Astrocyte of the spinal cord (primary cell): ENCODE results near the gene CAD.

ENCODE experiments used
- DNase-seq: peaks from one replicate; pipeline ENCODE4 v3.0.0; 2011; ENCODE audit warnings: low read depth, low spot score
- H3K4me3 ChIP-seq: 2 replicates; pipeline ENCODE4 v1.5.1; 2011; ENCODE audit warnings: low read depth, mild to moderate bottlenecking, low read length, moderate library complexity
- in situ Hi-C: cut with HindIII; loops from 2 replicates; pipeline ENCODE4 v1.10.0; 2017; ENCODE audit warnings: low sequenced_read_pairs
- TF ChIP-seq, protein P1 (sequence below): IDR thresholded peaks from 2 replicates; pipeline ENCODE4 v1.5.1; 2012; ENCODE audit warnings: low read depth, mild to moderate bottlenecking, low read length, inconsistent platforms

Gene CAD

DNA sequence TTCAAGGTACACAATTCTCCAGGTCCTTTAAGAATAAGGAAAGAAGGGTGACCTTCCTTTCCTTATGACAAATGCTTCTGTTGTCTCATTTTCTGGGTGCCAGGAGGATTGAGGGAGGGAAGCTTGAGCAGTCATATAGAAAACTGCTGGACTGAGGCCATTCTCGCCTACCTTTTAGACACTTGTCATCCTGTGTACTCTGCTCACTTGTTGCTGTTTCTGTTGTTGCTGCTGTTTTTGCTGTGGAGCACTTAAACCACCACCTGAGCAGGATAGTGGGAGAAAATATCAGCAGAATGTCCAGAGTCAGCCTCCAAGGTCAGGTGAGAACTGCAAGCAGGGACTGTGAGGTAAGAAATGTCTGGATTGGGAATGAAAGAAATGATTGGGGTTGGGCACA, 60.8 kb downstream of the CAD start:
- in situ Hi-C loops = no loop called here
- no peak overlapping the region for H3K4me3 ChIP-seq
- TF ChIP-seq, protein P1, sequence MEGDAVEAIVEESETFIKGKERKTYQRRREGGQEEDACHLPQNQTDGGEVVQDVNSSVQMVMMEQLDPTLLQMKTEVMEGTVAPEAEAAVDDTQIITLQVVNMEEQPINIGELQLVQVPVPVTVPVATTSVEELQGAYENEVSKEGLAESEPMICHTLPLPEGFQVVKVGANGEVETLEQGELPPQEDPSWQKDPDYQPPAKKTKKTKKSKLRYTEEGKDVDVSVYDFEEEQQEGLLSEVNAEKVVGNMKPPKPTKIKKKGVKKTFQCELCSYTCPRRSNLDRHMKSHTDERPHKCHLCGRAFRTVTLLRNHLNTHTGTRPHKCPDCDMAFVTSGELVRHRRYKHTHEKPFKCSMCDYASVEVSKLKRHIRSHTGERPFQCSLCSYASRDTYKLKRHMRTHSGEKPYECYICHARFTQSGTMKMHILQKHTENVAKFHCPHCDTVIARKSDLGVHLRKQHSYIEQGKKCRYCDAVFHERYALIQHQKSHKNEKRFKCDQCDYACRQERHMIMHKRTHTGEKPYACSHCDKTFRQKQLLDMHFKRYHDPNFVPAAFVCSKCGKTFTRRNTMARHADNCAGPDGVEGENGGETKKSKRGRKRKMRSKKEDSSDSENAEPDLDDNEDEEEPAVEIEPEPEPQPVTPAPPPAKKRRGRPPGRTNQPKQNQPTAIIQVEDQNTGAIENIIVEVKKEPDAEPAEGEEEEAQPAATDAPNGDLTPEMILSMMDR = no peak
- no peak for DNase-seq

DNA sequence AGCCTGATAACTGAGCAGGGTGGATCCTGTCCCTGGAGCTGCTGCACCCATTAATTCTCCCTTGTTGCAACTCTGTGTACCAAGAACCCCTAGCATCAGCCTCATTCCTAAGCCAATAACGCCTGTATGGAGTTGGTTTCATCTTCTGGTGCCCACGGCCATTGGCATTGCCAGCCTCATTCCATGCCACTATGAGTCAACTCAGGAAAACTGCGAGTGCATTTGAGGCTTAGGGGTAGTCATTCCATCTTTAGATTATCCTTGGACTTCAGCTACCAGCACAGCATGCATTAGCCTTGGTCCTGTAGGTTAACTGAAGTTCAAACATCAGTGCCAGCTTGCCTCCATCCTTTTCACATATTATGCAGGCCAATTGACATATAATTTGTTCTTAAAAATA, 63.7 kb downstream of the CAD start:
- H3K4me3 ChIP-seq = no peak overlapping the region
- in situ Hi-C loops = no loop called here
- no peak for DNase-seq
- TF ChIP-seq, protein P1 = no peak

DNA sequence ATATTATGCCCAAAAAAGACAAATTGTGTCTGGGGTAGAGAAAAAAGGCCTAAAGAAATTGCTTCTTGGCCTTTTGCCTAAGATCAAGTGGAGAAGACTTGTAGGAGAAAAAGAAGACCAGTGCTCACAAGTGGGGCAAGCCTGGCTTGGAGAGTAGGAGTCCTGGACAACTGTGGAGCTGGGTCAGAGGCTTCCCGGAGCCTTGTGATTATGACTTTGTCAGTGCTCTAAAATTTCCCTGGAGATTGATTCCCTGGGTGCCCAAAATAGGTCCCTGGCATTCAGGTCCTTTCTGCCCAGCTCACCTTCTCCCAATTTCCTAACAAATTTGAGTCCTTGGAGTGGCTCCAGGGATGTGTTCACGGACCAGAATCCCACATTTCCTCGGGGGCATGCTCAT, 64.3 kb downstream of the CAD start:
- no peak overlapping the region for H3K4me3 ChIP-seq
- in situ Hi-C loops = no loop called here
- TF ChIP-seq, protein P1 = no peak
- no peak for DNase-seq

DNA sequence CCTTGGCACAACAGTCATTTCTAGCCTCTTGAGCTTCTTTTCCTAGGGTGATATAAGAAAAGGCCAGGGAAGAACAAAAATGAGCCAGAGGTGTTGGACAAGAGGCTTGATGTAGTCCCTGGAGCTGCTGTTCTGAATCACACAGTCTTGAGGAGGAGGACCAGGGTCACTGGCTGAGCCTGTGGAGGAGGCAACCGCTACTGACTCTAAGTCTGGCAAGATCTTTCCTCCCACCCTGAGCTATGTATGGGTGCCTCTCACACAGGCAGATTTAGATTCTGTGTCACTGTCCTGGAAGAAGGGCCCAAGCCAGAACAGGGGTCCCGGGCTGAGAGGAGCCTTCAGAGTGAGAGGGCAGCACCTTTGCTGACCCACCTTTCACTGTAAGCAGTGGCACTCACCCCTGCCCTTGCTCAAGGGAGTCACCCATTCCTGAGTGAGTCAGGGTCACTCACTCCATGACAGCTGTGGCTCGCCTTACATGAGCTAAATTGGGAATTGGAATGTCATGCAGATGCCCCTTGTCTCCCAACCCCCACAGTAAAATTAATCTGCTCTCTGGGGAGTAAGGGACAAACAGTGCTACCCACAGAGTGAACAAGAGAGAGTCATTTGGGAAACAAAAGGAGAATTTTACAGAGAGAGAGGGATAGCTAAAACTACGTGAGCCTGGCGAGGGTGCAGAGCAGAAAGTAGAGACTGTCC, 64.8 kb downstream of the CAD start, which contains the start of gene TRIM54:
TRIM54 (plus strand) TSS at position 575 of the 705 bp plus-strand sequence. CDS start 303 bp downstream, outside the sequence.
- in situ Hi-C loops = no loop called here
- DNase-seq = no peak
- H3K4me3 ChIP-seq = no peak within 1 kb of the TSS
- TF ChIP-seq, protein P1 = no peak

DNA sequence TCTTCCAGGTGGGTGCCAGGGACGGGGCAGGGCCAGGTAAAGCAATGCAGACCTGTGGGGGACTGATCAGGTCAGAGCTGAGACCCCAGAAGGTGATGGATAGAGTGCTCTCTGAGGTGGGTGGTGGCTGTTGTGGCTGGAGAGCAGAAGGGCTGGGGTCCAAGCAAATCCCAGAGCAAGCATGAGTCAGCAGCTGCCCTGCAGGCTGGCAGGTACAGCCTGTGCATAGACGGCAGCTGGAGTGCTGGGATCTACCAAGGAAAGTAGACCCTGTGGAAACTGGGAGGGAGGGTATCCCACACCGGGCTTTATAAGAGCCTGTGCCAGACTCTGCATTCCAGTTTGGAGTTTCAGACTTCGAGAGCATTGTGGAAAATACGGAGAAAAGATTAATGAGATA, 65.7 kb downstream of the CAD start:
- TF ChIP-seq, protein P1 = no peak
- in situ Hi-C loops = no loop called here
- no peak for DNase-seq
- no peak overlapping the region for H3K4me3 ChIP-seq

DNA sequence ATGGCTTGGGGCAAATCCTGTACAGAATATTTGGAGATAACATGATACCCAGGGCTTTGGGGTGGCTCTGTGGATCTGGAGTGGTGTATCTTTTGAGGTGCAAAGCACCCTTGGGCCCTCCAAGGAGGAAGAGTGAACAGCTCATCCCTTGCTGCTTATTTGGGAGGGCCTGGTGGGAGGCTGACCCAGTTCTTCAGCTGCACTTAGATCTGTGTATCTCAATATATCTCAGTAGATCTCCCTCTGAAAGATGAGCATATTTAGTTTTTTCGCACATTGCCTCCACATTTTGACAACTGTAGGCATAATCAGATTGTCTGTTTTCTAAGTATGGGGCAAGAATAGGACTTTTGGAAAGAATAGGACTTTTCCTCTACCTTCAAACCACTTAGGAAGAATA, 67.8 kb downstream of the CAD start:
- DNase-seq = no peak
- in situ Hi-C loops = no loop called here
- TF ChIP-seq, protein P1 = no peak
- H3K4me3 ChIP-seq = no peak overlapping the region
